Skeletal muscle satellite cell (primary cell): ENCODE measurements around the gene NOP53. TPM values are rescaled to one million over a fixed set of nuclear protein-coding genes. Genes with fewer than 3 reads are reported as not detected.

Source experiments
- H3K27me3 ChIP-seq: 2 replicates; pipeline ENCODE4 v1.7.0; 2013; ENCODE audit warnings: low read length; ENCODE audit not compliant: control insufficient read depth, insufficient read depth
- H3K36me3 ChIP-seq: 2 replicates; pipeline ENCODE4 v1.7.0; 2013; ENCODE audit warnings: mild to moderate bottlenecking, control low read depth, low read length; ENCODE audit not compliant: insufficient read depth
- H3K4me1 ChIP-seq: 2 replicates; pipeline ENCODE4 v1.7.0; 2013; ENCODE audit warnings: low read length; ENCODE audit not compliant: control insufficient read depth, insufficient read depth
- H3K4me2 ChIP-seq: 2 replicates; pipeline ENCODE4 v1.7.0; 2013; ENCODE audit warnings: mild to moderate bottlenecking, low read length
- H3K4me3 ChIP-seq: 2 replicates; pipeline ENCODE4 v1.7.0; 2013; ENCODE audit warnings: low read length
- H3K9ac ChIP-seq: 2 replicates; pipeline ENCODE4 v1.7.0; 2013; ENCODE audit warnings: mild to moderate bottlenecking, low read depth, low read length, moderate library complexity
- H3K9me3 ChIP-seq: replicated peaks from 2 replicates; pipeline ENCODE4 v1.7.0; 2013; ENCODE audit warnings: mild to moderate bottlenecking, control low read depth, low read length
- total RNA-seq: library from RNA; depleted of rRNA; stranded (reverse); fragments of >200 nt; gene quantifications from 2 replicates; pipeline ENCODE4 v1.2.3, GENCODE V29; 2012; rRNA removed

Gene NOP53
- total RNA-seq, result 47.9 and 53.1 TPM in 2 replicates

- Histone ChIP-seq H3K9me3 (no peaks in the 10 kb centered on the region), H3K27me3 (no peaks in the 10 kb centered on the region), H3K4me1 (peaks cover 27% of the 10 kb centered on the region), H3K9ac (peak within 1 kb of the TSS; percentile 95), H3K4me2 (peak within 1 kb of the TSS; percentile 82), H3K36me3 (peaks cover 30% of the 10 kb centered on the region), H3K4me3 (peak within 1 kb of the TSS; percentile 89)
Observed at GRCh38 chr19:47745010-47745901, at the start of gene NOP53. NOP53 (plus strand) TSS chr19:47745546; CDS start chr19:47745560, 14 bp downstream.

- Histone ChIP-seq H3K27me3 (no peaks in the 10 kb centered on the region), H3K36me3 (peaks cover 39% of the 10 kb centered on the region), H3K4me1 (peaks cover 3% of the 10 kb centered on the region), H3K9ac (no peak overlapping the region), H3K4me3 (no peak overlapping the region), H3K4me2 (no peak overlapping the region), H3K9me3 (no peaks in the 10 kb centered on the region)
Observed at GRCh38 chr19:47696635-47697034, 48.7 kb upstream of the NOP53 start.

DNA sequence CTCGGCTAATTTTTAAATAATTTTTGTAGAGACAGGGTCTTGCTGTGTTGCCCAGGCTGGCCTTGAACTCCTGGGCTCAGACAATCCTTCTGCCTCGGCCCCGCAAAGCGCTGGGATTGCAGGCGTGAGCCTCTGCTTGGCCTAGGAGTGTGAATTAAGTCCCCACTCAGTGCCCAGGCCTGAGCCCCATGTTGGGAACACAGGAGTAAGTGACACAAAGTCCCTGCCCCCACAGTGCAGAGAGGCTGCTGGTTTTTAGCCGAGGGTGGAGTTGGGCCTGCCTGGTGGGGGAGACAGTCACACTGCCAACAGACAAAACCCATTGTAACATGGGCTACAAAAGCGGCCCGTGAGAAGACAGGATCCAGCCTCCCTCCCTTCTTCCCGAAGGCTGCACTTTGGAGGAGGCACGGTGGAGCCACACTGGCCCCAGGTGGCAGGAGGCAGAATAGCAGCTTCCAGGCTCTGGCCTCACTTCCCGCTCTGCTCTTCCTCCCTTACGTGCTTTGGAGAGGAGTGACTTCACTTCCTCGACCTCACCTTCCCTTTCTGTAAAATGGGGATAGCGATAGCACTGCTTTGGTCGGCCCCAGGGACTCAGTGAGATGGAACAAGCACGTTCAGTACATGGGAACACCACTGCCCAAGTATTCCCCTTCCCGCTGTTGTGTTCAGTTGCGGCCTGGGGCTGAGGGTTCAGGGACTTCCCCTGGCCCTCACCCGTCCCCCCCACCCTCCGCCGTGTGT lies 47.3 kb upstream of the NOP53 start:
- H3K4me2 ChIP-seq, result no peak overlapping the region
- H3K27me3 ChIP-seq, result no peaks in the 10 kb centered on the region
- H3K36me3 ChIP-seq, result peaks cover 41% of the 10 kb centered on the region
- peak overlapping the region; percentile 27 for H3K9ac ChIP-seq
- H3K4me1 ChIP-seq, result peaks cover 3% of the 10 kb centered on the region
- no peak overlapping the region for H3K4me3 ChIP-seq
- no peaks in the 10 kb centered on the region for H3K9me3 ChIP-seq

DNA sequence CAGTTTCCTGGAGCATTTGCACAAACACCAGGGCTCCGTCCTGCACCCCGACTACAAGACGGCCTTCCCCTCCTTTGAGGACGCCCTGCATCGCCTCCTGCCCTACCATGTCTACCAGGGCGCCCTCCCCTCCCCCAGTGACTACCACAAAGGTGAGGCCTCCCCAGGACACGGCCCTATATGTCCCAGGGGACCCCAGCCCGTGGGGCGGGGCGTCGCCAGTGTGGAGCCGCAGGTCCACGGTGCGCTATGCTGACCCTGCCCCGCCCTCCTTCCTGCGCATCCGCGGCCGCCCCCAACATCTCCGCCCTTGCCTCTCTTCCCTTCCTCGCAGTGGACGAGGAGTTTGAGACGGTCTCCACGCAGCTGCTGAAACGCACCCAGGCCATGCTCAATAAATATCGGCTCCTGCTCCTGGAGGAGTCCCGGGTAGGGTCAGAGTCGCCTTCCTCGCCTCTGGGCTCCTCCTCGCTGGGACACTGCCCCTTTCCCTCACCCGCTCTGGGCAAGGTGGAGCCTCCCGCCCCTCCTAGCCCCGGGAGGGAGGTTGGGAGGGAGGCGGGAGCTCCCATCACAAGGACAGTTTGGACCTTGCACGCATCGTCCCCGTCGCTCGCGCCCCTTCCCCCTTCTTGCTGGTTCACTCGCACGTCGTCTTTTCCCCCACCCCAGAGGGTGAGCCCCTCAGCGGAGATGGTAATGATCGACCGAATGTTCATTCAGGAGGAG lies 46.6 kb upstream of the NOP53 start:
- Histone ChIP-seq H3K9me3 (no peaks in the 10 kb centered on the region), H3K4me1 (peaks cover 3% of the 10 kb centered on the region), H3K9ac (no peak overlapping the region), H3K36me3 (peaks cover 37% of the 10 kb centered on the region), H3K4me3 (no peak overlapping the region), H3K27me3 (no peaks in the 10 kb centered on the region), H3K4me2 (no peak overlapping the region)

DNA sequence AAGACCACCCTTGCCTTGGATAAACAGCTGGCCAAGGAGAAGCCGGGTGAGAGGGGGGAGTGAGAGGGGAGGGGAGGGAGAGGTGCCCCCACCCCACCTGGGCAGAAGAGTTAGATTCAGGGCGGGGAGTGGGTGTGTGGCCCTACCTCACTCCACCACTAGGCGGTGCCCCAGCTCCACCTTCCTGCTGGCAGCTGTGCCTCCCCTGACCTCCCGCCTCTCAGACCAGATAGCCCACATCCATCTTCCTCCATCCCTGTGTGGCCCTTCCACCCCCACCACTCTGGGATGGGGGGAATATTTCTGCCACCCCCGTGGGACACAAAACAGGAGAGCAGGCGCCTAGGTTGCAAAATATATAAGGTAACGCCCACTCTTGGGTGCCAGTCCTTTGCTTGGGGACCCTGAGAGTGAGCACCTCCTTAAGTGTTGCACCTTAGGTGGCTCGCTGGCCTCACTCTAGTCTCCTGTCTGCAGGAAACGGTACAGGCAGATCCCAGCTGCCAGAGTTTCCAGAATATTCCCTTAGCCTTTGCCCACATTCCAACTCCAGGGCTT lies 45.9 kb upstream of the NOP53 start:
- Histone ChIP-seq H3K36me3 (peaks cover 37% of the 10 kb centered on the region), H3K9me3 (no peaks in the 10 kb centered on the region), H3K9ac (no peak overlapping the region), H3K4me1 (peaks cover 3% of the 10 kb centered on the region), H3K4me2 (no peak overlapping the region), H3K27me3 (no peaks in the 10 kb centered on the region), H3K4me3 (no peak overlapping the region)

DNA sequence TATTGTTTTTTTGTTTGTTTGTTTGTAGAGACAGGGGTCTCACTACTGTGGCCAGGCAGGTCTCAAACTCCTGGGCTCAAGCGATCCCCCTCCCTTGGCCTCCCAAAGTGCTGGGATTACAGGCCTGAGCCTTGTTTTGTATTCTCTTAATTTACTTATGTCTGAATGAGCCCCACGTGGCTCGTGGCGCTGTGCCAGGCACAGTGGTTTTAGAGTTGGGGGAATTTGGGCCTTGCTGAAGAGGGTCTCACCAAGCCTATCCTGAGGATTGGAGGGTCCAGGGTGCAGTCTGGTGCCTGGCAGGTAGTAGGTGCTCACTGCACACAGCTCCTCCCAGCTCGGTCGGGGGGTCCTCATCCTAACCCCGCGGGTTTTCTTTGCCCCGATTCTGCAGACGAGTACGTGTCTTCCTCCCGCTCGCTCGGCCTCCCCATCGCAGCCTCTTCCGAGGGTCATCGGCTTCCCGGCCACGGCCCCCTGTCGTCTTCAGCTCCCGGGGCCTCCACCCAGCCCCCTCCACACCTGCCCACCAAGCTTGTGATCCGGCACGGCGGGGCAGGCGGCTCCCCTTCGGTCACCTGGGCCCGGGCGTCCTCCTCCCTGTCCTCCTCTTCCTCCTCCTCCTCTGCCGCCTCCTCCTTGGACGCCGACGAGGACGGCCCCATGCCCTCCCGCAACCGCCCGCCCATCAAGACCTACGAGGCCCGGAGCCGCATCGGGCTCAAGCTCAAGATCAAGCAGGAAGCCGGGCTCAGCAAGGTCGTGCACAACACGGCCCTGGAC lies 44.2 kb upstream of the NOP53 start:
- Histone ChIP-seq H3K9me3 (no peaks in the 10 kb centered on the region), H3K36me3 (peaks cover 33% of the 10 kb centered on the region), H3K4me2 (no peak overlapping the region), H3K4me1 (peaks cover 3% of the 10 kb centered on the region), H3K9ac (no peak overlapping the region), H3K27me3 (no peaks in the 10 kb centered on the region), H3K4me3 (no peak overlapping the region)

DNA sequence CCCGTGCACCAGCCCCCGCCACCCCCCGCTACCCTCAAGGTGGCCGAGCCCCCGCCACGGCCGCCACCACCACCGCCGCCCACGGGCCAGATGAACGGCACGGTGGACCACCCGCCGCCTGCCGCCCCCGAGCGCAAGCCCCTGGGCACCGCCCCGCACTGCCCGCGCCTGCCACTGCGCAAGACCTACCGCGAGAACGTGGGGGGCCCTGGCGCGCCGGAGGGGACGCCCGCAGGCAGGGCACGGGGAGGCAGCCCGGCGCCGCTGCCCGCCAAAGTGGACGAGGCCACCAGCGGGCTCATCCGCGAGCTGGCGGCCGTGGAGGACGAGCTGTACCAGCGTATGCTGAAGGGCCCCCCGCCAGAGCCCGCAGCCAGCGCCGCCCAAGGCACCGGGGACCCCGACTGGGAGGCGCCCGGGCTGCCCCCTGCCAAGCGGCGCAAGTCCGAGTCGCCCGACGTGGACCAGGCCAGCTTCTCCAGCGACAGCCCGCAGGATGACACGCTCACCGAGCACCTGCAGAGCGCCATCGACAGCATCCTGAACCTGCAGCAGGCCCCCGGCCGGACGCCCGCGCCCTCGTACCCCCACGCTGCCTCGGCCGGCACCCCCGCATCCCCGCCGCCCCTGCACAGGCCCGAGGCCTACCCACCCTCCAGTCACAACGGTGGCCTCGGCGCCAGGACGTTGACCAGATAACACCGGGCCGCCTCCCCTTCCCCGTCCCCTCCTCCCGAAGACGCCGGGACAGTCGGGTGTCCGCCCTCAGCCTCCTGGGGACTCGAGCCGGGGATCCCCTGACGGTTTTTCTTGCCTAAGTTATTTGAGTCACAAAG lies 43.4 kb upstream of the NOP53 start:
- H3K9ac ChIP-seq, result no peak overlapping the region
- no peaks in the 10 kb centered on the region for H3K9me3 ChIP-seq
- H3K4me1 ChIP-seq, result peaks cover 3% of the 10 kb centered on the region
- peaks cover 29% of the 10 kb centered on the region for H3K36me3 ChIP-seq
- no peak overlapping the region for H3K4me2 ChIP-seq
- H3K27me3 ChIP-seq, result no peaks in the 10 kb centered on the region
- H3K4me3 ChIP-seq, result no peak overlapping the region

GRCh38 chr19:47702671-47703070 lies 42.7 kb upstream of the NOP53 start:
- Histone ChIP-seq H3K4me2 (no peak overlapping the region), H3K9me3 (no peaks in the 10 kb centered on the region), H3K36me3 (peaks cover 29% of the 10 kb centered on the region), H3K27me3 (no peaks in the 10 kb centered on the region), H3K9ac (no peak overlapping the region), H3K4me3 (no peak overlapping the region), H3K4me1 (peaks cover 3% of the 10 kb centered on the region)

- Histone ChIP-seq H3K9ac (no peak overlapping the region), H3K9me3 (no peaks in the 10 kb centered on the region), H3K4me2 (no peak overlapping the region), H3K4me3 (no peak overlapping the region), H3K36me3 (peaks cover 27% of the 10 kb centered on the region), H3K27me3 (no peaks in the 10 kb centered on the region), H3K4me1 (no peaks in the 10 kb centered on the region)
Observed at GRCh38 chr19:47703301-47703700, 42.0 kb upstream of the NOP53 start.

GRCh38 chr19:47704024-47704423 lies 41.3 kb upstream of the NOP53 start:
- H3K4me1 ChIP-seq, result no peaks in the 10 kb centered on the region
- H3K9me3 ChIP-seq, result no peaks in the 10 kb centered on the region
- H3K4me2 ChIP-seq, result no peak overlapping the region
- peaks cover 20% of the 10 kb centered on the region for H3K36me3 ChIP-seq
- no peak overlapping the region for H3K9ac ChIP-seq
- H3K4me3 ChIP-seq, result no peak overlapping the region
- no peaks in the 10 kb centered on the region for H3K27me3 ChIP-seq
